Testis (tissue), 2 donors: ENCODE measurements around the gene DPP10.

Experiments
- CTCF ChIP-seq, 3 experiments: fragments of 450-650 bp in 2 of 3; fragments of 200-600 bp in 1 of 3; sonication (generic) in 1 of 3; IDR thresholded peaks; one replicate each; pipeline ENCODE4 v1.5.1; 2016 to 2019; ENCODE audit warnings: antibody characterized with exemption in 3 of 3, mild to moderate bottlenecking in 2 of 3, moderate library complexity in 1 of 3
- POLR2A ChIP-seq: fragments of 450-650 bp; IDR thresholded peaks from one replicate; pipeline ENCODE4 v1.6.1; 2017; ENCODE audit warnings: antibody characterized with exemption, mild to moderate bottlenecking, moderate library complexity

GRCh38 chr2:114659880-114660279 lies 217.4 kb downstream of the DPP10 start:
- TF ChIP-seq CTCF (IDR thresholded peaks at IDR 0.05) (no peak), POLR2A (no peak)
